C4-2B (cell line): ENCODE results near the gene IKZF1.

Experiments
- ZFX ChIP-seq: fragments of 450-650 bp; IDR thresholded peaks from 2 replicates; pipeline ENCODE4 v1.6.1; 2017
- TF ChIP-seq, protein P1 (sequence below): fragments of 450-650 bp; conservative IDR thresholded peaks from 2 replicates; pipeline ENCODE4 v1.5.1; 2017; ENCODE audit warnings: mild to moderate bottlenecking

DNA sequence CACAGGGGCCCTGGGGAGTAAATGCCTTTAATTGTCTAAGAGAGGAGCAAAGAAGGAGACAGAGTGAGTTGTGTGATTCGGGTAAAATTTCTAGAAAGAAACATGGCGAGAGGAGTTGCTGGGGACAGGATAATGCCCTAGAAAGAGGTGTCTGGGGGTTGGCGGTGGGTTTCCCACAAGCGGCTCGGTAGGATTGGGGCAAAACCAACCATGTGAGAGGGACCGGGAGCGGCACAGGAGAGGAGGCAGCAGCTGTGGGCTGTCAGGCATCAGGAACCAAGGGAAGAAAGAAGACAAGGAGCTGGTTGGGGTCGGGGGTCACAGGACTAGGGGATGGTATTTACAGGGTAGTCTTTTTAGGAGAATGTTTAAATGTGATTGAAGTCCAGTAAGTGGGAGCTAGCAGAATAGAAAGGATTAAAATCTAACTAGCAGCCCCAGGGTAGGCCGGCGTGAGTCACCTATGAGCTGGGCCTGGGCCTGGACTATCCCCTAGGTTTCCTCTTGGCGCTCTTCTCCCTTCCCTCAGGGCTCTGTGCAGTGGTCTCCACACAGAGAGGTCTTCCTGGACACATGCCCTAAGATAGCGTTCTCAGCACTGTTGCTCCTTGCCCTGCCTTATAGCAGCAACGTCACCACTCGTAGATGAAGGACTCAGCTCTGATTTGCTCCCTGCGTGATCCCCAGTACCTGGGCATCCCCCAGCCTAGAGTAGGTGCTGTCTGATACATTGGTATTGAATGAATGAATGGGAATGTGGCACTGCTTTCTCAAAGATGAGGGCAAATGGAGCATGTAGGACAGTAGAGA lies 32.6 kb downstream of the IKZF1 start:
- TF ChIP-seq, protein P1, sequence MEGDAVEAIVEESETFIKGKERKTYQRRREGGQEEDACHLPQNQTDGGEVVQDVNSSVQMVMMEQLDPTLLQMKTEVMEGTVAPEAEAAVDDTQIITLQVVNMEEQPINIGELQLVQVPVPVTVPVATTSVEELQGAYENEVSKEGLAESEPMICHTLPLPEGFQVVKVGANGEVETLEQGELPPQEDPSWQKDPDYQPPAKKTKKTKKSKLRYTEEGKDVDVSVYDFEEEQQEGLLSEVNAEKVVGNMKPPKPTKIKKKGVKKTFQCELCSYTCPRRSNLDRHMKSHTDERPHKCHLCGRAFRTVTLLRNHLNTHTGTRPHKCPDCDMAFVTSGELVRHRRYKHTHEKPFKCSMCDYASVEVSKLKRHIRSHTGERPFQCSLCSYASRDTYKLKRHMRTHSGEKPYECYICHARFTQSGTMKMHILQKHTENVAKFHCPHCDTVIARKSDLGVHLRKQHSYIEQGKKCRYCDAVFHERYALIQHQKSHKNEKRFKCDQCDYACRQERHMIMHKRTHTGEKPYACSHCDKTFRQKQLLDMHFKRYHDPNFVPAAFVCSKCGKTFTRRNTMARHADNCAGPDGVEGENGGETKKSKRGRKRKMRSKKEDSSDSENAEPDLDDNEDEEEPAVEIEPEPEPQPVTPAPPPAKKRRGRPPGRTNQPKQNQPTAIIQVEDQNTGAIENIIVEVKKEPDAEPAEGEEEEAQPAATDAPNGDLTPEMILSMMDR = no peak
- TF ChIP-seq ZFX = no peak
